Stimulated activated CD4-positive, alpha-beta T cell treated with anti-CD3 and anti-CD28 coated beads, TNF-alpha, amount 100 ng/mL, for 4 hours (primary cell): ENCODE measurements around the gene GALNT14.

Experiments
- DNase-seq, 3 experiments: peaks; one replicate each; pipeline ENCODE4 v3.0.0-alpha.2; 2020; ENCODE audit warnings: low read depth in 3 of 3

Gene GALNT14

DNA sequence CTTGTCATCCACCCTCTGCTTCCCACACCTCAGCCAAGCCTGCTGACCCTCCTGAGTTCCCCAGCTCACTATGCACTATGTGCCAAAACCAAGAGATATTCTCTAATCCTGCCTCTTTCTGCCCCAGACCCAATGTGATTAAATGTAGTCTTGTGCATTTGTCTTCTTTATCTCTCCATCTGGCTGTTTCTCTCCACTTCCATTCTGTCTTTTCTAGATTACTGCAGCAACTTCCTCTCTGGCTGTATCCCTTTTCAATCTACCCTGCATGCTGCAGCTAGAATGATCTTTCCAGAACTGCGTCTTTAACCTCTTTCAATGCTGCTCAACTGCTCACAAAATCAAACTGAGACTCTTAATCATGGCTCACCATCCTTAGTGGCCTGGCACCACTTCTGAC lies 164.1 kb downstream of the GALNT14 start:
- no peak for DNase-seq

DNA sequence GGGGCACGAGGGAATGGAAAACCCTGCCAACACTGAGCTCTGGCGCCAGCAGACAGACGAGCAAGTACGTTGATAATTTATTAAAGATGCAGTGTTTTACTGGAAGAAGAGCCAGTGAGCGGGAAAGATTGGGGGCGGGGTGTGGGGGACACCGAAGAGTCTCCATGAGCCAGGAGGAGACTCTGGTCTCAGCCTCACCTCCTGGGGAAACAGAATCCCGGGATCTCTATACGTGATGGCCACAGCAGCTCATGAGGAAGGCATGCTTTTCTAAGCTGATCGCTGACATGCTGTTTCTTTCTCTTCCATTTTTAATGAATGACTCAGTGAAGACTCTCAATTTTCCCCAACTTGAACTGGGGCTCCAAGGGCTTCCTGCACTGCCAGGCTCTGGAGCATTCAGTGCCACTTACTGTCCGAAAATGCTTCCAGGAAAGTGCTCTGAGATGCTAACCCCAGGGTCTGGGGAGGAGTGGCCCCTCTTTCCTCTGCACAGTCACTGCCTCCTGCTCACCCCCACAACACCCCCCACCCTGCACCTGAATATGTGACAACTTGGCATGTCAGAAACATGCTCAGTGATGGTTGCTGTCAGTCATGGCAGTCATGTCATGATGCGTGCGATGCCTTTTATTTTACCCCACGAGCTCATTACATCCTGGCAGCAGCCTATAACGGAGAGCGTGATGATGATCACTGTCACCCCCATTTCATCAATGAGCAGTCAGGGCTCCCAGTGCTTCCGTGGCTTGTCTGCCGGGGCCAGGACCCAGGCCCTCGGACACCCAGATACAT lies 166.8 kb downstream of the GALNT14 start:
- no peak for DNase-seq

- no peak for DNase-seq
These were observed 169.4 kb downstream of the GALNT14 start for GRCh38 chr2:30968660-30969397.

DNA sequence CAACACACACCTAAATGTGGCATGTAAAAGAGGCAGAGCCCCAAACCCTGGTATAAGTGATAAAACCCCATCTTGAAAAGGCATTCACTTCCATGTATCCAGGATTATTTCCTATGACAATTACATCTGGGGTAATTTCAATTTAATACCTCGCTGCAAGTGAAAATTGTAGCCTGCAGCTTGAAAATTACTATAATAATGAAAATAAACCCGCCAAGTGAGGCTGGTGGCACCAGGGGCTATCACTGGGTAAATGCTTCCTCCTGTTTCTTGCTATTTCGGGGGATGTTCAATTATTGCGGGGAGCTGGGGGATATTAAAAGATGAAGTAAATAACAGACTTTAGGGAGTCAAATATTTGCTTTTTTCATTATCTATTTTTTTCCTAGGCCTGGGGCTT lies 171.5 kb downstream of the GALNT14 start:
- DNase-seq: no peak

DNA sequence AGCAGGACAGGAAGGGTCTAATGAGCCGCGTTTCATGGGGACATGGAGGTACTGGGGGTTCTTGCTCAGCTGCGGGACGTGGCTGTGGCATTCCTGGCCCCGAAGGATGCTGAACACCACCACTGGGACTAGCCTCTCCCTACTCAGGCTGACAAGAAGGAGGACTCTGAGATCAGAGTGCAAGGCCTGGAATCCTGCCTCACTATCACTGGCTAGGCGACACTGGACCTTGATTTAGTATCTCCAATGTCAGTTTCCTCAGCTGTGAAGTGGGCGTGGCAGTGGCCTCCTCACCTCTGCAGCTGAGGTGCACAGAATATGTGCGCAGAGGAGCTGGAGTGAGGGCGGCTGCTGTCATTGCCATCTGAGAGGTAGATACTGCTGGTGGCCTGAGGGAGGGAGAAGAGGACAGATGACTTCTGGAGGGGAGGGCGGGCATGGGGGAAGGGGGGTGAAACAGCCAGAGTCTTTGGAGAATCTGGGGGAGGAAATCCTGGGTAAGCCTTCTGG lies 173.2 kb downstream of the GALNT14 start:
- no peak for DNase-seq

DNA sequence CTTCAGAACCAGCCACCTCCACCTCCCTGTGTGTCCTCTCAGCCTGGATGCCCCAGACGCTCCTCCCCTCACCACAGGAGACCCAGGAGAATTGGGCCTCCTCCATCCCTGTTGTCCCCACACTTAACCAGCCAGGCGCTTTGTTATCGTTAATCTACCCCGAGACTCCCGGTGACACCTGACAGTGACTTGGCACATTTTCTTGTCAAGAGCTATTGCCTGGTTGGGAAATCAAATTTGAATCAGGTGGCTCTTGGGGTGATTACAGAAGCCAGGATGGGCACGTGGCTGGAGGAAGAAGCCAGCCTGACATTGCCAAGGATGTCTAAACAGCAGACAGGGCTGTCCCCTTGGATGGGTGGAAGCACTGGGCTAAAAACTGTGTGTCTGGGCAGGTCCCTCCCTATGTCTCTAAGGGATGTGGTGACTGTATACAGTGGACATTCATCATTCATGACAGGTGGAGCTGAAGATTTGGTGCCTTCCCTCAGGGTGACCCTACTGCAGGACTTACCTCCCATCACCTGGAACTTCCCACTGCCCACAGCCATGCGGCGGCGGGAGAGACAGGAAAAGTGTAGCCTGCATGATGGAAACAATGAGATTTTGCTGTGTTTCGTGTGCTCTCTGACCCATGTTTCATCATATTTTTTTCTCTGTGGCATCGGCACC lies 173.8 kb downstream of the GALNT14 start:
- no peak for DNase-seq

DNA sequence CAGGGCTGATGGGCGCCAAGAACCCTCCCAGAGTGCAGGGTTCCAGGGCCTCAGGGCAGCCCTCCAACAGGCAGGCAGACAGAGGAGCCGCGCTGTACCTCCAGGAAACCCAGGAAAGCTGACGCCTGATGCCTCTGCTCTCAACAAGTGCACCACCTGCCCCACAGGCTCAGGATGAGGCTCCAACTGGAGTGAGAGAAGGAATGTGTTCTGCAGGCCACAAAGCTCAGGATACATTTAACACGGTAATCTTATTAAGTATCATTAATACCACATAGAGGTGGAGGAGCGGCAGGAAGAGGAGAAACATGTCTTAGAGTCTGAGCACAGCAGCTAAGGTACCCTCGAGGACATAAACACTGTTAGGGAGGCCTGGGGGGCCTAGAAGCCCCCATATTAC lies 175.1 kb downstream of the GALNT14 start:
- DNase-seq: no peak

DNA sequence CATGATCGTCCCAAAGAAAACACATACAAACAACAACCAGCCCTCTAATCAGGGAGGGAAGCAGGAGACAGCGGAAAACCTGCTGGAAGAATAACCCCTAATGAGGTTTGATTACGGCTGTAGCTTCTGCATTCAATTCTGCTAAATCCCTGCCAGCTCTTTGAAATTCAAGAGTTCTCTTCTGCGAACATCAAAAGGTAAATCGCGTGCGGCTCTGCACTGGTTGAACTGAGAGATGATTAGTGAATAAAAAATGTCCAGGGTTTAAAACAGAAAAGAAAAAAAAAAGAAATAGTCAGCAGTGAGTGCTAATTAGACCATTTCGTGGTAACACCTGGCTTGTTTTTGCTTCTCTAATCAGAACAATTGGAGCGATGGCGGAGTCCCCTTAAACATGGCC lies 178.0 kb downstream of the GALNT14 start:
- DNase-seq: no peak

DNA sequence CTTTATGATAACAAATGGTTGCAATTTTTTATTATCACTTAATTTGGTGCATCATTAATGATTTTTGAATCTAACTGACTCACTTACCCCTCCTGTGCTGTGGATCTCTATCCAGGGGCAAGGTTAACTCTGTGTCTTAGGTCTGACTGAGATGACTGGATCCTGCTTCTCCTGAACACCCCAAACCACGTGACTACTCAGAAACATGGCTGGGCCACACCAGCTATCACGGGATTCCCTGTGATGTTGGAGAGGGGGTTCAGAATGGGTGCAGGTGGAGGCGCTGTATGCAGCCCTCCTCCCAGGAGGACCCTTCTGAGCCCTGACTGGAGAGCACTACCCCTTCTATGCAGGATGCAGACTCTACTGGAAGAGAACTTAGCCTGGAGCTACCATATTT lies 178.6 kb downstream of the GALNT14 start:
- no peak for DNase-seq

GRCh38 chr2:30958918-30959265 lies 179.3 kb downstream of the GALNT14 start:
- no peak for DNase-seq

DNA sequence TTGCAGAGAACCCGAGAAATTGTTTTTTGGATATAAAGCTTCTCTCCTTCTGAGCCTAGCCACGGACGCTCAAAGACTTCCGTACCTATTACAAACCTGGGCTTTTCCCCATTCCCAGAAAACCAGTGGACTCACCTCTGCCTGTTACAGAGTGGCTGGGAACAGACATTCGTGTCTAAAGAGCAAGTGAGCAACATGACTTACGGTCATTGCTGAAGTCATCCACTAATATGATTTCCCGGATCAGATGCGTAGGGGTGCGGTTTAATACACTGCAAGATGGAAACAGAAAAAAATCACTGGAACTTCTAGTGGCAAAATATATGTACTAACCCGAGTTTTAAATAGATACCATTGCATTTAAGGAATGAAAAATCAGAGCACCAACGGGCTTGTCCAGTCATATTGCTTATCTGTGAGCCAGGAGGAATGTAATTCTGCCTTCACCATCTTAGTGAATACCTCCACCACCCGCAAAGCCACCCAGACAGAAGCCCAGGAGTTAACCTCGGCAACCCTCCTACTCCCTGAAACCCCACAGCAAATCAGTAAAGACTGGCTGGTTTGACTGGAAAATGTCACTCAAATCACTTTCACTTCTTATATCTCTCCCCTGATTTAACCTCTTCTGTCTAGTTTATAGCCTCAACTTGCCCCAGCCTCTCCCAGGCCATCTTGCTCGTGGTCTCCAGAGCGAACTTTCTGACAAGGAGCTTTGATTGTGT lies 179.9 kb downstream of the GALNT14 start:
- no peak for DNase-seq

- no peak for DNase-seq
These were observed 180.6 kb downstream of the GALNT14 start for GRCh38 chr2:30957591-30957990.

- no peak for DNase-seq
These were observed 181.2 kb downstream of the GALNT14 start for GRCh38 chr2:30956995-30957394.

DNA sequence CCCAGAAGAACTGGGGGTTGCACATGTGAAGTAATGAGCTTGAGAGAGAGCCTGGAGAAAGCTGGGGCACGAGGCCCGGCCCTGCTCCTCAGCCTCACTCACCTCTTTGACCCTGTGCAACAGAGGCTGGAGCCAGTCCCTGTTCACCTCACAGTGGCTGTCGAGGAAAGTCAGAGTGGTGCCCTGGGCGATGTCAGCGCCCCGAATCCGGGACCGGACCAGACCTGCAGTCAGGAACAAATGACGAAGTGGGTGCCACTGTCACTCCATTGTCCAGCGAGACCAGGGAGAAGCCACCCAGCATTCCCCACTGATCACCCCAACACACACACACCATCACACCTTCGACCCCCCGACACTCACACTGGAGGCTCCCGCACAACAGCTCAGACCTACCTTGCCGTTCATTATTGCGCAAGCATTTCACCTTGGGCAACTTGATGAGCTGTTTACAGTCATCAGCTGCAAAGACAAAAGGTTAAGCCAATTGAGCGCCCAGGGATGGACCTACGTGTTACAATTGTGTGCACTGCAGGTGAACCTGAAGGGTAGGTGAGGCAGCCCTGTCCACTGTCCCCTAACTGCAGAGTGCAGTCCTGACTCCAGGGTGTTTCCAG lies 182.6 kb downstream of the GALNT14 start:
- DNase-seq: no peak

- no peak for DNase-seq
These were observed 187.9 kb downstream of the GALNT14 start for GRCh38 chr2:30950339-30950738.

DNA sequence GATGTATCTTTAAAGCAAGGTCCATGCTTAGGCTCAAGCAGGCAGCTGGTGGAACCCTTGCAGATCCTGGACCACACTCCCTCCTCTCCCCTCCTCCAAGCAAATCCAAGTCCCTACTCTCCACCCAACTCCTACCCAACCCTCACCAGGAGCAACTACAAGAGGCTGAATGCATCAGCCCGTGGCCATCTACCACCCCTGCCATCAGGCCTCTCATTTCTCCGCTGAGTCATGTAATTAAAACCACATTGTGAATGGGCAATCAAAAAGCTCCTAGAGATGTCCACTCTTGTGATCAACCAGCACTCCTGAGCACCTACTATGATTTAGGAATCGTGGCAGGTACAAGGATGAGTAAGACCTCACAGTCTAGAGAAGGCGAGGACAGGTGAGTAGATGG lies 188.8 kb downstream of the GALNT14 start:
- DNase-seq: no peak

DNA sequence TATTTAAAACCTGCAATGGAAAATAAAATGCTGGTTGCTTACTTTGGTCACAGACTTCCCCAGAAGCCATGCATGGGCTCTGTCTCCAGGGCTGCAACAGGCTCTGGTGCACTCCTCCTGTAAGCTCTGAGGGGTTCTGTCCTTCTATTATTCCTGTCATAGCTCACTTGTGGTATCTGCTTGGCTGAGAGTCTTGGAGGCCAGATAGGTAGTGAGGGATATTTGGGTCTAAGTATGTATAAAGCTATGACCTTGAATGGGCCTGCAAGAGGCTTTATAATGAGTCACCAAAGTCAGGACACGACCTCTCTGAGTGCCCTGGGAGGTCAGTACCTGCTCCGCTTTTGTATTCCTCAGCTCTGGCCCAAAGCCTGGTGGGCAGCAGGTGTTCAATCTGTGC lies 189.4 kb downstream of the GALNT14 start:
- DNase-seq: no peak

DNA sequence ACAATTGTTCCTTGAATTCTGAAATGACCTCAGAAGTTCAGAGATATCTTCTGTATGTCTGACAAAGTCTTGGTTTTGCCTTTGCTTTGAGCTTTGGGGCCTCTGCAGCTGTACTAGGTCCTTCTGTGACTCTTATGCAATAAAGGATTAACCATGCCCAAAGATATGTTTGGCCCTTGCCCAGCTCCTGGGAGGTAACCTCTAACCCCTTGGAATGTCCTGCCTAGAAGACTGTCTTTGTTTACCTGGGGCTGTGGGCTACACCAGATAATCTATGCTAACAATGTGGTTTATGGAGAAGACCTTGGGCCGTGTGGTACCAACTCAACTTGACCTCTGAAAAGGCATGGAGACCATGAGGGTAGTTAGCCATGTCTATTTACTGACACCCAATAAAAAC lies 190.1 kb downstream of the GALNT14 start:
- DNase-seq: no peak

DNA sequence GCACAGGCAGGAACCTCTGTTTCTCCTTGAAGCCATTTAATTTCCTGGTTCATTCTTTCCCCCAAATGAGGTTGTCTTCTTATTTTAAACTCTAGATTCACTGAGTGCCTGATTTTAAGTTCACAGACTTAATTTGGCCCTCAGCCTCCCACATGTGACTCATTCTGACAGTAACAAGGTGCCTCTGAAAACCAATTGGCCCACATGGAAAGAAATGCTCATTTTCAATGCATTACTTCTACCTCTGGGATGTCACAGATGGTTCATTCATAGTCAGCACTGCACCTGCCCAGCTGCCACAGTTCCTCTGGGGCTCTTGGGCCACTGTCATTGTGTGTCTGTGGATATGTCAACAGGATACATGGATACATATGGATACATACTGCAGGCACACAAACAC lies 190.6 kb downstream of the GALNT14 start:
- no peak for DNase-seq

- DNase-seq: no peak
These were observed 195.8 kb downstream of the GALNT14 start for GRCh38 chr2:30942419-30942818.

DNA sequence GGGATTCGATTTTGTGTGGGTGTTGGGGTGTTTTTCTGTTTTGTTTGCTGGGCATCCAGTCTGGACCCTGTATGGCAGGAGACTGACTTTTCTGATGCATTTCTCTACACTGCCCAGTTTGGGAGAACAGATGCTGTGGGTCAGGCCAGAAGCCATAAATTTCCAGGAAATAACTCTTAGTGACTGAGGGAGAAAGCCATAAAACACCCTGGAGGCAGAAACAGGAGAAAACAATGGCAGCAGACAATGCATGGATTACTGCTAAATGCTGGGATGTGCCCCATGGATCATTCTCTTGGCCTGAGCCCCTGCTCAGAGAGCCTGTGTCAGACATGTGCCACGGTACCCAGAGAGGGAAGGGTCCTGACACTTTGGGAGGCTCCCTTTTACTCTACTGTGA lies 197.4 kb downstream of the GALNT14 start:
- no peak for DNase-seq

DNA sequence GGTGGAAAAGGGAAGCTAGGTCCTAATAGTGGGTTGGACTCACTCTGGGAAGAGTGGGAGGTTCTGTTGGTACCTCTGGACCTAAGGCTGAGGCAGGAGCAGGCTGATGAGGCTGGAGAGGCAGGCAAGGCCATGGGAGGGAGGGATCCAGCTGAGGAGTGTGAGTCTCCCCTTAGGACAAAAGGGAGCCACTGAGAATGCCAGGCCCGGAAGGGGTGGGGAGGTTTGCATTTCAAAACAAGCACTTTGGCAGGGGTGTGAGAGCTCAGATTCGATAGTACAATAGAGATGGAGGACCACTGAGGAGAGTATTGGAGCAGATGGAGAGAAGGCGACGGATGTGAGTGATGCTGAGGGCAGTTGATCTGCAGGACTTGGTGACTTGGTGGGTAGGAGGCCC lies 198.9 kb downstream of the GALNT14 start:
- no peak for DNase-seq
